Measurements from ENCODE around the gene RAX2. TPM values are rescaled to one million over a fixed set of nuclear protein-coding genes. Genes with fewer than 3 reads are reported as not detected.

The RAX2 gene
- total and polyA plus RNA-seq, 2 of the 8 experiments (the other 6 are each of a cell fraction or from before 2014, with no cell fraction given), result 0.08 TPM; not detected in 1

DNA sequence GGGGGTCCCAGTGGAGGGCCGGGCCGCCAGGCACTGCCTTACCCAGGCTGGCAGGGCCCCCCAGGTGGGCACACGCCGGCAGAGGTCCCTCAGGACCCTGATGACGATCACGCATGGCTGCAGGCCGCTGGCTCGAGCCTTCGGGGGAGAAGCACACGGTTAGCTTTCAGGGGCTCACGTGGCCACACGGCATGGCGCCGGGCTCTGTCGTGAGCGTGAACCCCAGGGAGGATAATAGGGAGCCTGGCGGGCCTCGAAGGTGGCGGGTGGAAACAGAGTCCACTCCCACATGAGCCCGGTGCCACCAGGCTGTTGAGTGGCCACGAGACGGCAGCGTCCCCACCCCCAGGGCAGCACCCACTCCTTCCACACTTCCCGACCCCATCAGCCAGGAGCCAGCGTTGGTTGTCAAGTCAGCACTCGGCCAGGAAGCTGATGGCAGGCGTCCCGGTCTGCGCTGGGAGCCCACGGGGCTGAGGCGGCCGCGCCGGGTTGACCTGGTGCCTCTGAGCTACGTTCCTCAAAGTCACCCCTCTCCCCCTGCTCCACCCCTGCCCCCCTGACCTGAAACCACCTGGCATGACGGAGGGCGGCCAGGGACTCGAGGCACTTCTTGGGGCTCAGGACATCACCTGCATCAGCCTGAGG is 38.8 kb upstream of the RAX2 start:
- H2BK120ac ChIP-seq (replicated peaks; ENCODE audit: low read depth, low read length), result no peak overlapping the region
- no peak overlapping the region for H4K5ac ChIP-seq (ENCODE audit: insufficient read length, low read depth, low read length)
- no peak overlapping the region for H3K9ac ChIP-seq (replicated peaks in 1 of 4; ENCODE audit: extremely low read depth in 1 of 4, low read depth in 3 of 4, low read length in 3 of 4)
- 86% methylated on average over 33 of the region's 38 CpGs; no CpG with 5 or more reads in 1 of the 2 experiments for WGBS, 2 experiments (ENCODE audit: extremely low coverage in 1 of 2, insufficient coverage in 1 of 2, insufficient read length in 1 of 2, insufficient replicate concordance in 2 of 2, low coverage in 1 of 2, low lambda C conversion rate in 2 of 2, missing lambda C conversion rate in 1 of 2)
- no peaks in the 10 kb centered on the region; a peak in 1 of 7 replicates for H3K4me1 ChIP-seq (replicated peaks in 1 of 4; ENCODE audit: control insufficient read depth in 3 of 4, insufficient read depth in 4 of 4, low read length in 3 of 4)
- no peak overlapping the region for H3K4me3 ChIP-seq (ENCODE audit: extremely low read depth in 1 of 4, insufficient read depth in 2 of 4, low read depth in 3 of 4, low read length in 4 of 4)
- no peaks in the 10 kb centered on the region for H3K79me2 ChIP-seq (ENCODE audit: control insufficient read depth in 1 of 2, insufficient read depth in 2 of 2, low read length in 2 of 2)
- H3K18ac ChIP-seq (ENCODE audit: extremely low read depth, low read length), result no peak overlapping the region
- peaks cover 0 to 3% (median 0%) of the 10 kb centered on the region in 4 experiments; a peak in 1 of 8 replicates for H3K36me3 ChIP-seq (ENCODE audit: control insufficient read depth in 2 of 4, insufficient read depth in 4 of 4, low read length in 3 of 4)
- H2AFZ ChIP-seq (ENCODE audit: low read length), result no peak overlapping the region
- no peak overlapping the region for H2BK12ac ChIP-seq (ENCODE audit: low read depth, low read length)
- no peak overlapping the region for H3K14ac ChIP-seq (ENCODE audit: insufficient read length)
- ChIA-PET POLR2A (ENCODE audit: partially characterized antibody) (no interaction called here), CTCF (ENCODE audit: partially characterized antibody) (interaction anchor here (0.6 to 2.7 kb wide), 2 partner anchors 11 to 177 kb away, joined by 3 to 19 read pairs; no protein-coding TSS in a partner anchor)
- no peak overlapping the region for H4K8ac ChIP-seq (ENCODE audit: extremely low read depth, insufficient read depth, low read length)
- H4K20me1 ChIP-seq (replicated peaks in 1 of 2; ENCODE audit: control insufficient read depth in 1 of 2, insufficient read depth in 2 of 2, low read length in 2 of 2), result peaks cover 0 to 9% of the 10 kb centered on the region in 2 experiments
- no peak overlapping the region for H2BK5ac ChIP-seq (ENCODE audit: low read depth, low read length)
- peaks cover 0 to 4% of the 10 kb centered on the region in 2 experiments; a peak in 1 of 4 replicates for H3K9me3 ChIP-seq (ENCODE audit: insufficient read depth in 2 of 2, low read depth in 1 of 2, low read length in 1 of 2)
- H3K23me2 ChIP-seq (ENCODE audit: low read depth, low read length), result peaks cover 3% of the 10 kb centered on the region; the same call in 1 of the 2 replicates
- H3K79me1 ChIP-seq (ENCODE audit: low read depth, low read length), result no peaks in the 10 kb centered on the region
- no peak overlapping the region for H4K91ac ChIP-seq (replicated peaks; ENCODE audit: insufficient read length, low read length)
- H3K4me2 ChIP-seq (ENCODE audit: insufficient read depth in 1 of 2, low read depth in 2 of 2, low read length in 2 of 2), result no peak overlapping the region
- H3K56ac ChIP-seq (replicated peaks; ENCODE audit: insufficient read length, low read depth, low read length), result no peak overlapping the region
- H2BK15ac ChIP-seq (ENCODE audit: low read length), result no peak overlapping the region
- TF ChIP-seq, protein P1, sequence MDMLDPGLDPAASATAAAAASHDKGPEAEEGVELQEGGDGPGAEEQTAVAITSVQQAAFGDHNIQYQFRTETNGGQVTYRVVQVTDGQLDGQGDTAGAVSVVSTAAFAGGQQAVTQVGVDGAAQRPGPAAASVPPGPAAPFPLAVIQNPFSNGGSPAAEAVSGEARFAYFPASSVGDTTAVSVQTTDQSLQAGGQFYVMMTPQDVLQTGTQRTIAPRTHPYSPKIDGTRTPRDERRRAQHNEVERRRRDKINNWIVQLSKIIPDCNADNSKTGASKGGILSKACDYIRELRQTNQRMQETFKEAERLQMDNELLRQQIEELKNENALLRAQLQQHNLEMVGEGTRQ (IDR thresholded peaks at IDR 0.05; ENCODE audit: low read length), result no peak
- TF ChIP-seq, protein P2, sequence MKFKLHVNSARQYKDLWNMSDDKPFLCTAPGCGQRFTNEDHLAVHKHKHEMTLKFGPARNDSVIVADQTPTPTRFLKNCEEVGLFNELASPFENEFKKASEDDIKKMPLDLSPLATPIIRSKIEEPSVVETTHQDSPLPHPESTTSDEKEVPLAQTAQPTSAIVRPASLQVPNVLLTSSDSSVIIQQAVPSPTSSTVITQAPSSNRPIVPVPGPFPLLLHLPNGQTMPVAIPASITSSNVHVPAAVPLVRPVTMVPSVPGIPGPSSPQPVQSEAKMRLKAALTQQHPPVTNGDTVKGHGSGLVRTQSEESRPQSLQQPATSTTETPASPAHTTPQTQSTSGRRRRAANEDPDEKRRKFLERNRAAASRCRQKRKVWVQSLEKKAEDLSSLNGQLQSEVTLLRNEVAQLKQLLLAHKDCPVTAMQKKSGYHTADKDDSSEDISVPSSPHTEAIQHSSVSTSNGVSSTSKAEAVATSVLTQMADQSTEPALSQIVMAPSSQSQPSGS (IDR thresholded peaks at IDR 0.05; ENCODE audit: low read length), result no peak
- TF ChIP-seq KDM5A (IDR thresholded peaks at IDR 0.05; ENCODE audit: low read length) (no peak), GTF2F1 (IDR thresholded peaks at IDR 0.05; ENCODE audit: borderline replicate concordance, low read depth, low read length) (no peak), PHF8 (conservative IDR thresholded peaks at IDR 0.05; ENCODE audit: low read depth, low read length) (no peak)
- no peak overlapping the region for H3K4ac ChIP-seq (replicated peaks; ENCODE audit: insufficient read length, low read depth, low read length)
- no peaks in the 10 kb centered on the region for H3K27me3 ChIP-seq (replicated peaks in 1 of 4; ENCODE audit: control insufficient read depth in 3 of 4, extremely low read depth in 1 of 4, insufficient read depth in 3 of 4, low read length in 3 of 4)
- no peak overlapping the region for H2AK5ac ChIP-seq (ENCODE audit: low read depth, low read length)
- DNase-seq (ENCODE audit: low read depth in 1 of 2, low spot score in 2 of 2) (no peak), FAIRE-seq (no peak)
- H3K23ac ChIP-seq (ENCODE audit: insufficient read length), result no peak overlapping the region
- no peak overlapping the region for H3K27ac ChIP-seq (ENCODE audit: low read depth, low read length)
- H2BK20ac ChIP-seq (ENCODE audit: low read length), result no peak overlapping the region
